HG03135 (cell line): Measurements from ENCODE around the gene RCE1.

Experiments used
- ATAC-seq: cut with Tn5 transposase; IDR thresholded peaks from one replicate; pipeline ENCODE4 v1.9.1; 2021; ENCODE audit warnings: mild to moderate bottlenecking, moderate library complexity; ENCODE audit not compliant: unreplicated experiment

RCE1 gene

DNA sequence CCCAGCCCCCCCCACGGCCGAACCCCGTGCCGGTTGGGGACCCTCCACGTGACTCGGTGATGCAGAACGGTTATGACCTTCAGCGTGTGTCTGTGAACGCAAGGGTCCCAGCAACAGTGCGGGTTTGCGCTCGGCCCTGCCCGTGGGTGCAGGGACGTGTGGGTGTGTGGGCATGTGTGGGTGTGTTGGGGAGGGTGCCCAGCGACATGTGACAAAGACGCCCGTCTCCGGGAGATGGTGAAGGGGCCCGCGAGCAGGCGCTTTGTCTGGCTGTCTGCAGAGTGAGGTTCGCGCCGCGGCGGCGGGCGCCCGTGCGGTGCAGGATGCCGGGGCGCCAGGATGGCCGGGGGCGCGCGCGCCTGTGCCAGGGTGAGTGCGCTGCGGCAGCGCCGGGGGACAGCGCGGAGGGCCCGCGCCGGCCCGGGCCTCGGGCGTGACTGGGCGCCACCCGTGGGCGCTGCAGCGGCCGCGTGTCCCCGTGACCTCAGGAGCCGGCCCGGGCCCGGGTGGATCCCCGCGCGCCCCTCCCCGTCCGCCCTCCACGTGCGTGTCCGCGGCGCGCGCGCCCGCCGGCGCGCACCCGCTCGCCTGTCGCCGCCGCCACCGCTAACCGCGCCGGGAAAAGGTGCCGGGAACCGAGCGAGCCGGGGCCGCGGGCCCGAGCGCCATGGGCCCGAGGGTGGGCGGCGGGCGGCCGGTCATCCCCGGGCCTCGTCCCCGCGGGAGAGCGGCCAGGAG lies 13.4 kb downstream of the RCE1 start, which contains the start of gene LRFN4:
LRFN4 (plus strand) TSS at position 569 of the 738 bp plus-strand sequence. CDS start 681 bp downstream, outside the sequence.
- ATAC-seq: peak; percentile 18

DNA sequence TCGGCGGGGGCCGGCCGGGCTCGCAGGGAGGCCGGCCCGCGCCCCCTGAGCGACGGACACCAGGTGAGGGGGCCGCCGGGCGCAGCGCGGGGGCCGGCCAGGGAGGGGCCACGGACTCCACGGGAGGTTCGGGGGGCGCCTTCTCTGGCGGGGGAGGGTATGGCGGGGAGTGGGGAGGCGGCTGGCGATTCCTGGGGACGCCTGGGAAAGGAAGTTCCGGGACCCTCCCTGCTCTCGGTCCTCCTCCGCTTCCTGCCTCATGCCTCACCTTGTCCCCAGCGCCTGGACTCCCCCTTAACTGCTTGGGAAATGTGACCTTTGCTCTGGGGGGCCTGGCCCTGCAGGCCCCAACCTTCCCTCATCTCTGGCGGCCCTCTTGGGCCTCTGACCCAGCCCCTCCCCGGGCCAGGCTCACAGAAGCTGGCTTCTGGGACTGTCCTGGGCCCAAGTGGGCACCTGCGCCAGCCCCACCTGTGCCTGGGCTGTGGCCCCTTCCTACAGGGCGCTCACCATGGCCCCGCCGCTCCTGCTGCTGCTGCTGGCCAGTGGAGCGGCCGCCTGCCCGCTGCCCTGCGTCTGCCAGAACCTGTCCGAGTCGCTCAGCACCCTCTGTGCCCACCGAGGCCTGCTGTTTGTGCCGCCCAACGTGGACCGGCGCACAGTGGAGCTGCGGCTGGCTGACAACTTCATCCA lies 14.1 kb downstream of the RCE1 start:
- ATAC-seq: no peak

DNA sequence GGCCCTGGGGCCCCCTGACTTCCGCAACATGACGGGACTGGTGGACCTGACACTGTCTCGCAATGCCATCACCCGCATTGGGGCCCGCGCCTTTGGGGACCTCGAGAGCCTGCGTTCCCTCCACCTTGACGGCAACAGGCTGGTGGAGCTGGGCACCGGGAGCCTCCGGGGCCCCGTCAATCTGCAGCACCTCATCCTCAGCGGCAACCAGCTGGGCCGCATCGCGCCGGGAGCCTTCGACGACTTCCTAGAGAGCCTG lies 14.6 kb downstream of the RCE1 start:
- no peak for ATAC-seq

DNA sequence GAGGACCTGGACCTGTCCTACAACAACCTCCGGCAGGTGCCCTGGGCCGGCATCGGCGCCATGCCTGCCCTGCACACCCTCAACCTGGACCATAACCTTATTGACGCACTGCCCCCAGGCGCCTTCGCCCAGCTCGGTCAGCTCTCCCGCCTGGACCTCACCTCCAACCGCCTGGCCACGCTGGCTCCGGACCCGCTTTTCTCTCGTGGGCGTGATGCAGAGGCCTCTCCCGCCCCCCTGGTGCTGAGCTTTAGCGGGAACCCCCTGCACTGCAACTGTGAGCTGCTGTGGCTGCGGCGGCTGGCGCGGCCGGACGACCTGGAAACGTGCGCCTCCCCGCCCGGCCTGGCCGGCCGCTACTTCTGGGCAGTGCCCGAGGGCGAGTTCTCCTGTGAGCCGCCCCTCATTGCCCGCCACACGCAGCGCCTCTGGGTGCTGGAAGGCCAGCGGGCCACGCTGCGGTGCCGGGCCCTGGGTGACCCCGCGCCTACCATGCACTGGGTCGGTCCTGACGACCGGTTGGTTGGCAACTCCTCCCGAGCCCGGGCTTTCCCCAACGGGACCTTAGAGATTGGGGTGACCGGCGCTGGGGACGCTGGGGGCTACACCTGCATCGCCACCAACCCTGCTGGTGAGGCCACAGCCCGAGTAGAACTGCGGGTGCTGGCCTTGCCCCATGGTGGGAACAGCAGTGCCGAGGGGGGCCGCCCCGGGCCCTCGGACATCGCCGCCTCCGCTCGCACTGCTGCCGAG lies 15.1 kb downstream of the RCE1 start:
- ATAC-seq: no peak

DNA sequence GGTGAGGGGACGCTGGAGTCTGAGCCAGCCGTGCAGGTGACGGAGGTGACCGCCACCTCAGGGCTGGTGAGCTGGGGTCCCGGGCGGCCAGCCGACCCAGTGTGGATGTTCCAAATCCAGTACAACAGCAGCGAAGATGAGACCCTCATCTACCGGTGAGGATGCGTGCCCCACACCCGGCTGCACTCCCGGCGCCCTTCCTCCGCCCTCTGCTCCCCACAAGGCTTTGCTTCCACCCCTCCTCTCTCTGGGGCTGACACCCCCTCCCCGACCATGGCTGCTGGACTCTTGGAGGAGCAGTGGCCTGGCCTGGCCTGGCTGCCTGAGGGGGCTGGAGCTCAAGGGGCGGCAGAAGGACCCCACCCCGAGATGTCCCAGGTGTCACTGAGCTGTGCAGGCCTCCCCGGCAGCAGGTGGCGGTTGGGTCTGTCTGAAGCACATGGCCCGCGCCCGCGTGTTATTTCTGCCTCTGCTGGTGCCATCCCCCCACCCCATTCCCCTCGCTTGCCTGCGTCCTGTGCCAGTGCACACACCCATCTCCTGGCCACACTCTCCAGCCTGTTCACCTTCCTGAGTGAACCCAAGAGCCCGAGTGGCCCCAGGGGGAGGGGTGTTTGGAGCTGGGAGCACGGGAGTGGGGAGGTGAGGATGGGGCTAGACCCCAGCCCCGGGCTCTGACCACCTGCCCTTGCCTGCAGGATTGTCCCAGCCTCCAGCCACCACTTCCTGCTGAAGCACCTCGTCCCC lies 15.9 kb downstream of the RCE1 start:
- ATAC-seq: no peak

DNA sequence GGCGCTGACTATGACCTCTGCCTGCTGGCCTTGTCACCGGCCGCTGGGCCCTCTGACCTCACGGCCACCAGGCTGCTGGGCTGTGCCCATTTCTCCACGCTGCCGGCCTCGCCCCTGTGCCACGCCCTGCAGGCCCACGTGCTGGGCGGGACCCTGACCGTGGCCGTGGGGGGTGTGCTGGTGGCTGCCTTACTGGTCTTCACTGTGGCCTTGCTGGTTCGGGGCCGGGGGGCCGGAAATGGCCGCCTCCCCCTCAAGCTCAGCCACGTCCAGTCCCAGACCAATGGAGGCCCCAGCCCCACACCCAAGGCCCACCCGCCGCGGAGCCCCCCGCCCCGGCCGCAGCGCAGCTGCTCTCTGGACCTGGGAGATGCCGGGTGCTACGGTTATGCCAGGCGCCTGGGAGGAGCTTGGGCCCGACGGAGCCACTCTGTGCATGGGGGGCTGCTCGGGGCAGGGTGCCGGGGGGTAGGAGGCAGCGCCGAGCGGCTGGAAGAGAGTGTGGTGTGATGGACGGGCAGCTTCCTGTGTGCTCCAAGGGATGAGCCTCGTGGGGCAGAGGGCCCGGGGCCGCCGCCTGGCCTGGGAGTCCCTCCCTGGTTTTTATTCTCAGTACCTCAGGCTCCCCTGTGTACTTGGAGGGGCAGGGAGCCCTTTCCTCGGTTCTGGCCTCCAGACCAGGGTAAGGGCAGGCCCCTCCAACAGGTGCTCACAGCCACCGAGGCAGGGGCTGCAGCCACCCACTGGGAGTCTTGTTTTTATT lies 16.6 kb downstream of the RCE1 start:
- no peak for ATAC-seq

DNA sequence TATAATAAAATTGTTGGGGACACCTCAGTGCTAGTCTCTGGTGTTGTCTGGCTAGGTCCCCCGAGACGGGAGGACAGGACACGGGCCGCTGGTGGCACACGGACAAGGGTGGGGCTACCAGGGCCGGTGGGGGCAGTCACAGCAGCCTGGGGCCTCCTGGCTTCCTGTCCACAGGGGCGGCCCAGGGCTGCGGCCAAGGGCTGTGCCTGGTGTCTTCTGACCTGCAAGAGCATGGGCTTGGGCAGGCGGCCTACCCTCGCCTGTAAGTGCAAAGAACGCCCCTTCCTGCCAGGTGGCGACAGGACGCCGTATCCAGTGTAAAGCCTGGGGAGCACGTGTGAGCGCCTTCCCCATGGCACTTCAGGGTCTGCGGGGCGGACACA lies 17.2 kb downstream of the RCE1 start:
- no peak for ATAC-seq

DNA sequence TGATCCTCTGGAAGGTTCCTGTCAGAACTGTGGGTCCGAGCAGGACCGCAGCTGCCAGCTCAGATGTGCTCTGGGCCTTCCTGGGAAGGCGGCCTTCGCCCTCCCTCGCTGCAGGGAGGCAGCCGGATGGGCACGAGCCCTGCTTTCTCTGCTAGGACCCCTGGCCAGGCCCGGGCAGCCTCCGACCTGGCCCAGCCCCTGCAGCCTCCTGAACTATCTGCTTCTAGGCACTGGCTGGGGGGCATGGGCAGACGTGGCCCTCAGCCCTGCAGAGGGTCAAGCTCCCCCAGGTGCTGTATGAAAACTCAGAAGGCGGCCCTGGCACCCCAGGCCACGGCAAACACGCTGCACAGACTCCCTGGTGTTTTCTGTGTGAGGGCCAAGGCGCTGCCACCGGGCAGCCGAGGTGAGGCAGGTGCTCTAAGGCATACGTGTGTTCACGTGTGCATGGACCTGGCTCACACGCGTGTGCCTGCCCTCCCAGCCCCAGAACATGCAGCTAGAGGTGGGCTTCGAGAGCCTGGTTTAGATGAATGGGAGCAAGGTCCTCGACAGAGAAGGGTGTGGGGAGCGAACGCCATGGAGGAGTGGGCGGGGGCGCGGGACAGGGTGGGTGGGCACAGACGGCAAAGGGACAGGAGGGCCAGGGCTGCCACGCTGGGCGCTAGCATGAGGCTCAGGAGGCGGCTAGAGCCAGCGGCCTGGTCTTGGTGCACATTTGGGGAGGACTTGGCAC lies 18.0 kb downstream of the RCE1 start:
- ATAC-seq: no peak

DNA sequence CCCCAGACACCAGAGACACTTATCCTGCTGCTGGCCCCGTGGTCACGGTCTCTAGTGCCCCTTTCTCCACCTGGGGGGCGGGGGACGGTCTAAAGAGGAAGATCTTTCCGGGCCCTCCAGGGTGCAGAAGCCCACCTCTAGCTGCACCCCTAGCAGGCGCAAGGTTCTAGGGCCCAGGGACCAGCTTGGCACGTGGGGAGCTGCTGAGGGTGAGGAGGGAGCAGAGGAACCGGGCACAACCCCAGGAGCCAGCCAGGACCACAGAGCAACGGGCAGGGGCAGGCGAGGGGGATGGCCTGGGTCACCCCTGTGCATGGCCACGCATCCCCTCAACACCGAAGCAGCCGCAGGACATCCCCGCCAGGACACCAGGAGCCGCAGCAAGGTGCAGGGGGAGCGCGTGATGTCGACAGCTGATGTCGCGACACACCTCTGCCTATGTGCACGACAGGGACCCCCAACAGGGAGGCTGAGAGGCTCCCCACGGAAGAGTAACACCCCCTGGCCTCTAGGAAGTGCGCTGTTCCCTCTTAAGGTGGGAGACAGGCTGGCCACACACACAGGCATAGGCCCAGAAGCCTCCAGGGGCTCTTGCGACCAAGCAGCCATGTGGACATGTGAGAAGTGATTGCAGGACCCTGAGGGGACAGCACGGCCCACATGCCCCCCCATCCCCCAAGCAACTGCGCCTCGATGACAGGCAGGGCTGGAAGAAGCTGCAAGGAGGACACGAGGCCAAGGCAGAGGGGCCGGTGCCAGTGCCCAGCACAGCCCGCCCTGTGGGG lies 18.7 kb downstream of the RCE1 start:
- ATAC-seq: no peak

DNA sequence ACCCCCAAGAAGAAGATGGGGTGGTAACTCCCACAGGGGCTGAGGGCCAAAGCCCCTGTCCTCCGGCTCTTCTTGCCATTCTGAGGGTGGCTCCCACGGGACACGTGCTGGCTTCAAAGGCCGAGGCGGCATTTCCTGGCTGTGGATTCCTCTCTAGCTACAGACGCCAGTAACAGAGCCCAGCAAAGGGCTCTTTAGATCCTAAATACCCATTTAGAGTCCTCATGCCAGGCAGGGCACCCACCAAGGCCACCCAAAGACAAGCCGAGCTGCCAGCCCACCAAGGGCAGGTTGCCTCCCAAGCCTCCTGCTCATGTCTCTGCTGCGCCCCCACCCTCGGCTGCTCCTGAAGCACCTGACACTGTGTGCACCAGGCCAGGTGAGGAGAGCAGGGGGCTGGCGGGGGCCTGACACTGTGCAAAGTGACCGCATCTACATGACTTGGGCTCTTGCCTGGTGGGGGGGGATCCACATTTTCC lies 19.4 kb downstream of the RCE1 start:
- ATAC-seq: no peak

DNA sequence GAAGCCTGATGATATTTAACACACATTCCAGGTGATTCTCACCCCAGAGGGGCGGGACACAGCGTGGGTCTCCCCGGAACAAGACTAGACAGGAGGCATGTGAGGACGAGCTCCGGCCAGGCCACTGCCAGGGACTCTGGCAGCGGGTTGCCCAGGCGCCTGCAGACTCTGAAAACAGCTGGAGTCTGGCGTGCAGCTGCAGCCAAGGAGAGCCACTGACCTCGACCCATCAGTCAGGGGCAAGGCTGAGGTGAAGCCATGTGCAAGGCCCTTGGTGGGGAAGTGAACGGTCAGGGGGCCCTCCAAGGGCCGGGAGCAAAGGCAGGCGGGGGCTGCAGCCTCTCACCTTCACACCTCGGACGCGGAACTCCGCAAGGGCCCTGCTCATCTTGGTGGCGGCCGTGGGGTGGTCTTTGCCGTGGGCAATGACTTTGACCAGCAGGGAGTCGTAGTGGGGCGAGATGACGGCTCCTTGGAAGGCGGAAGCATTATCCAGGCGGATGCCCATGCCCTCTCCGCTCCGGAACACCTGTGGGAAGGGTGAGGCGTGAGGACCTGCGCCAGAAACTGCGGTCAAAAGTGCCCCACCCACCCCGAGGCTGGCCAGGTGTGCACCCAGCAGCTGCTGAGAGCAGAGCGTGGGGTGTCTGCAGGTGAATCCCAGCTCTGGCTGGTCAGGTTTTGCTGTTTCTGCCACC lies 20.3 kb downstream of the RCE1 start:
- no peak for ATAC-seq

DNA sequence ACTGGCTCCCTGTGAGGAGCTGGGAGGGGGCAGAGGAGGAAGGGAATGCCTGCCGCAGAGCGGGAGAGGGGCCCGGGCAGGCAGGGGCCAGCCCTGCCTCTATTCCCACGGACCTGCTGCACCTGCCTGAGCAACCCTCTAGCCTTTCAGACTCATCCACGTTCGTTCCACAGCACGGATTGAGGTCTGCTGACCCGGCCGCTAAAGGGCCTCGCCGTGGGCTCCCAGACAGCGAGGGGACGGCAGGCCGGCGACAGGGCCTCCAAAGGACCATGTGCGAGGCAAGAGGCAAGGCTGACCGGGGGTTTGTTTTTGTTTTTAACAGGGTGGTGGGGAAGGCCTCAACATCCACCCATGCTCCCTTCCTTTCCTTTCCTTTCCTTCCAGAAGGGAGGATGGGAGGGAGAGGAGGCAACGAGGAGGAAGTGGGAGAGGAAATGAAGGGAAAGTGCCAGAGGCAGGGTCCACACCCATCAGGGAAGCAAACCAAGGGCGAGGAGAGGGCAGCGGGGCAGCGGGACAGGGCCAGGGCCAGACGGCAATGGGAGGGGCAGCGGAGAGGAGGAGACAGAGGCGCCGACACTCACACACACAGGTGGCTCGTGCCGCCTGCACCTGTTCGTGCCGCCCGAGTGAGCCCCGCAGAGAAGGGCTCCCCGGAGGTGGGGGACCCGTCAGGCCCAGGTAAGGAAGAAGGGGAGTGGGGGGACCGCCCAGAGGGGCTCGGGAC lies 21.1 kb downstream of the RCE1 start:
- ATAC-seq: no peak

DNA sequence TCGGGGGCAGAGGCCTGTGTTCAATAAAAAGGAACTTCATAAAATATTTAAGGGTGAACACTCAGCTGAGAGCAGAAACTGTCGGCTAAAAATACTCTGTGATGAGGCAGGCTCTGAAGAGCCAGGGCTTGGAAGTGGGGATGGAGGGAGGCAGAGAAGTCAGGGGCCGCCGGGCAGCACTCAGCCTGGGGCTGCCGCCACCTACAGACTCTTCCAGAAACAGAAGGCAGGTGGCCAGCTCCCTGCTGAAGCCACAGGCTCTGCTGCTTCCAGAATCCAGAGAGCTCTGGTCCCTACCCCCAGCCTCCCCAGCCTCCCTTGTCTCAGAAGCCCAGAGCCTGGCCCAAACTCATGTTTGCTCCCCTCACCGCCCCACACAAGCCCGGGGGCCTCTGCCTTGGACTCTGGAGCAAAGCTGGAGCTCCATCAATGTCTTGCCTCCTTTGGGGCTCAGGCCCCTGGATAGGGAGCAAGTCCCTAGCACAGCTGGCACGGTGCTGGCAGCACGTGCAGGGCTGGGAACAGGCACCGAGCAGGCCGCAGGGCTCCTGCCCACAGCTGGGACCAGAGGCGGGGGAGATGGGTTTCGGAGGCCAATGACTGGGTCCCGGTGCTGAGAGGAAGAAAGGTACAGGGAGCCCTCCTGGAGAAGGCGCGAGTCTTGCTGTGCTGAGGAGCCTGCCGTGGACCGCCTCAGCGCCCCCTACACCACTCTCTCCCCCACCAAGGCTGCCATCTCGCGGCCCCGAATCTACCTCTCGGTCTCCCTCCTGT lies 21.9 kb downstream of the RCE1 start:
- ATAC-seq: no peak

DNA sequence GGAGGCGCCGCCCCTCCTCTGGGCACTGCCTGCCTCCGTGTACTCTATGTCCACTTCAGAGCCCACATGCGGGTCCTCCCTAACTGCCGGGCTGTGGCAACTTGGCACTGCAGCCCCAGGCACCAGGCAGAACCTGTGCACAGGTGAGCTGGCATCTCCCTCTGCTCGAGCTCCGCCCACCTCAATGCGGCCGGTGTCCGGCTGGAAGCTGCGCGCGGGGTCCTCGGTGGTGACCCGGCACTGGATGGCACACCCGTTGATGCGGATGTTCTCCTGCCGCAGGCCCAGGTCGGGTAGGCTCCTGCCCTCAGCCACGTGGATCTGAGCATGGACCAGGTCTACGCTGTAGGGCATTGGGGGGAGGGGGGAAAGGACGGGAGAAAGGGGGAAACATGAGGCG lies 22.8 kb downstream of the RCE1 start:
- no peak for ATAC-seq

DNA sequence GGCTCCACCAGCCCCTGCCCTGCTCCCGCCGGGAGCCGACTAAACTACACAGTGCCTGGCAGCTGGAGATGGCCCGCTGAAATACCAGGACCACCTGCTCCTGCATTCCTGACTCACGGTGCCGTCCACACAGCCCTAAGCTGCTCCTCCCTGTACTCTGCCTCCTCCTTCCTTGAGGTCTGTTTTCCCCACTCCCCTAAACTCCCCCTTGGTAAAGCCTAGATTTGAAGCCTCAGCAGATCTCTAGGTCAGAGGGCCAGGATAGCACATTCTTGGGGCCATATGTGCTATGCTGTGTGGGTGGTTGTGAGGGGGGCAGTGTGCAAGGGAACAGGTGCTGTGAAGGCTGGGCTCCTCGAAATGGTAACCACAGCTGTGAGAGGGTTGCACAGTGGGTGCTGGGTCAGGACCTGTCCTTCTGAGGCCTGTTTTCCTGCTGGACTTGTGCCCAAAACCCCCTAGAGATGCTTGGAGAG lies 23.3 kb downstream of the RCE1 start:
- no peak for ATAC-seq

DNA sequence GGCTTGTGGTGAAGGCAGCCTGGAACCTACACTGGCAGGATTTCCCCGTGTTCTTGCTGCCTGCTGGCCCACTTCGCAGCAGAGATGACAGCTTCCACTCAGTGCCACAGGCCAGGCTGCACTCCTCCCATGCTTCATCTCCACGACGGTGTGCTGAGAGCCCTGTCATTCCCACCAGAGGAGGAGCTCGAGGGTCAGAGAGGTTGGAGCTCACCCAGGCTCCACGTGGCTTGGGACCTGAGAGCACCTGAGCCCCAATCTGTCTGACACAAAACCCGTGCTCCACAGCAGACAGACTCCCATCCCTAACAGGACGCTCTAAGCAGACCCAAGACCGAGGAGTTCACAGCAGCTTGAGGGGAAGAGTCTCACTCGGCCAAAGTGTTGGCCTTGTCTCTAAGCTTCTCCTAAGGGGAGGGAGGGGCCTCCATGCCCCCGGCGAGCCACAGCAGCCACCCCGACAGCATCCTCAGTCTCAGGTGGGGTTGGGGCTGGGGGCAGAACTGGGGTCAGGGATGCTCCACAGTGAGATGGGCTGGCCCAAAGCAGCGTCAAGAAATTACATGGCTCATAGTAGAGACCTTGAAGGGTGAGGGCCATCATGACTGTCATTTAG lies 24.3 kb downstream of the RCE1 start:
- no peak for ATAC-seq
